Measurements from ENCODE around the gene MSRB1. TPM values are rescaled to one million over a fixed set of nuclear protein-coding genes. Genes with fewer than 3 reads are reported as not detected.
A peak's percentile ranks its signal among the peaks of the same experiment; 100 is the strongest.

The MSRB1 gene
- total and polyA plus RNA-seq, 2 of the 13 experiments (the other 11 are each of a cell fraction or from before 2014, with no cell fraction given): 32.1 to 75.4 TPM

- TF ChIP-seq DMAP1 (CRISPR knock-in tag; IDR thresholded peaks at IDR 0.05): peak; percentile 54; the same call in 1 of the 2 replicates
- TF ChIP-seq HNRNPLL (IDR thresholded peaks at IDR 0.05; ENCODE audit: low read depth, low read length, poor library complexity, severe bottlenecking): peak; percentile 47
- TF ChIP-seq ZNF138 (CRISPR knock-in tag; IDR thresholded peaks at IDR 0.05; ENCODE audit: low read depth): 0 out of 2 replicates have a peak, but pooled peaks have one; percentile 25
- TF ChIP-seq RAD21 (CRISPR knock-in tag; IDR thresholded peaks at IDR 0.05): peak; percentile 56
- no peak for TF ChIP-seq PAX8 (CRISPR knock-in tag; IDR thresholded peaks at IDR 0.05; ENCODE audit: borderline replicate concordance)
- TF ChIP-seq MAF1 (CRISPR knock-in tag; IDR thresholded peaks at IDR 0.05; ENCODE audit: borderline replicate concordance): no peak
- 0 out of 2 replicates have a peak, but pooled peaks have one; percentile 3 for TF ChIP-seq ZMYM2 (CRISPR knock-in tag; IDR thresholded peaks at IDR 0.05)
- TF ChIP-seq ZNF572 (CRISPR knock-in tag; IDR thresholded peaks at IDR 0.05): no peak
- TF ChIP-seq JUND (CRISPR knock-in tag; IDR thresholded peaks at IDR 0.05): no peak
- peak; percentile 91 for TF ChIP-seq CTCF (CRISPR knock-in tag; IDR thresholded peaks at IDR 0.05)
- peak; percentile 22; the same call in 1 of the 2 replicates for TF ChIP-seq THAP11 (CRISPR knock-in tag; IDR thresholded peaks at IDR 0.05)
- TF ChIP-seq CHD4 (IDR thresholded peaks at IDR 0.05; ENCODE audit: borderline replicate concordance, low read length): 0 out of 2 replicates have a peak, but pooled peaks have one; percentile 24
- peak; percentile 33; the same call in 1 of the 2 replicates for TF ChIP-seq STAG1 (CRISPR knock-in tag; IDR thresholded peaks at IDR 0.05)
- TF ChIP-seq ZC3H13 (CRISPR knock-in tag; IDR thresholded peaks at IDR 0.05): 0 out of 2 replicates have a peak, but pooled peaks have one; percentile 44
- TF ChIP-seq RBM39 (IDR thresholded peaks at IDR 0.05; ENCODE audit: low read depth, low read length, poor library complexity, severe bottlenecking): peak; percentile 80
- peak; percentile 22; the same call in 1 of the 2 replicates for TF ChIP-seq KDM2A (CRISPR knock-in tag; IDR thresholded peaks at IDR 0.05; ENCODE audit: borderline replicate concordance, low read depth)
- TF ChIP-seq HNRNPK (IDR thresholded peaks at IDR 0.05; ENCODE audit: low read depth, low read length, poor library complexity, severe bottlenecking): no peak
- TF ChIP-seq RXRA (CRISPR knock-in tag; IDR thresholded peaks at IDR 0.05): 0 out of 2 replicates have a peak, but pooled peaks have one; percentile 2
- TF ChIP-seq NR2C2 (CRISPR knock-in tag; IDR thresholded peaks at IDR 0.05; ENCODE audit: borderline replicate concordance): peak; percentile 55; the same call in 1 of the 2 replicates
- peak; percentile 42; the same call in 1 of the 2 replicates for TF ChIP-seq ZNF777 (CRISPR knock-in tag; IDR thresholded peaks at IDR 0.05)
- TF ChIP-seq GMEB2 (CRISPR knock-in tag; IDR thresholded peaks at IDR 0.05; ENCODE audit: low read depth): no peak
- no peak for TF ChIP-seq ZNF576 (CRISPR knock-in tag; IDR thresholded peaks at IDR 0.05)
- no peak for TF ChIP-seq ZNF605 (CRISPR knock-in tag; IDR thresholded peaks at IDR 0.05)
- no peak for TF ChIP-seq ZNF652 (CRISPR knock-in tag; IDR thresholded peaks at IDR 0.05; ENCODE audit: borderline replicate concordance, low read depth)
- no peak for TF ChIP-seq ZKSCAN5 (CRISPR knock-in tag; IDR thresholded peaks at IDR 0.05)
- TF ChIP-seq ETV5 (CRISPR knock-in tag; IDR thresholded peaks at IDR 0.05; ENCODE audit: borderline replicate concordance): 0 out of 2 replicates have a peak, but pooled peaks have one; percentile 3
- TF ChIP-seq TAF1 (CRISPR knock-in tag; IDR thresholded peaks at IDR 0.05): 0 out of 2 replicates have a peak, but pooled peaks have one; percentile 40
These were observed 1.6 kb downstream of the MSRB1 start (continued) for GRCh38 chr16:1941162-1942046.

Measured in HepG2 (cell line).